HG03159 (cell line): ENCODE results near the gene AHRR.

Source experiments
- ATAC-seq: cut with Tn5 transposase; IDR thresholded peaks from one replicate; pipeline ENCODE4 v1.9.1; 2021; ENCODE audit warnings: mild to moderate bottlenecking, moderate library complexity; ENCODE audit not compliant: unreplicated experiment

Gene AHRR

DNA sequence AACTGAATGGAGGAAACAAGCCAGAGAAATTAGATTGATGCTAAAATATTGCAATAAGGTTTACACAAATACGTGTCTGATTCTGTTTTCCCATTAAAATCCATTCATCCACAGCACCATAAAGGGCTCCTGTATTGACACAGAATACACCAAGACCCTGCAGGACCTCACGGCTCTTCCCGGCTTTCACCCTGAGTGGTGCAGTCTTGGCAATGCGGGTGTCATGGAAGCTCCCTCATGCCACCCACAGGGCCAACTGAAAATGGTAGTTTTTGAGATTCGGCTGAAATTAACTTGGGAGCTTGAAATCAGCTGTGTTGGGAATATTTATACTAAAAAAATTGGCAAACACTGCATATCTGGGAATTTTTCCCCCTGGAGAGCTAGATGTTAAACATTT, 104.2 kb downstream of the AHRR start:
- ATAC-seq = no peak

DNA sequence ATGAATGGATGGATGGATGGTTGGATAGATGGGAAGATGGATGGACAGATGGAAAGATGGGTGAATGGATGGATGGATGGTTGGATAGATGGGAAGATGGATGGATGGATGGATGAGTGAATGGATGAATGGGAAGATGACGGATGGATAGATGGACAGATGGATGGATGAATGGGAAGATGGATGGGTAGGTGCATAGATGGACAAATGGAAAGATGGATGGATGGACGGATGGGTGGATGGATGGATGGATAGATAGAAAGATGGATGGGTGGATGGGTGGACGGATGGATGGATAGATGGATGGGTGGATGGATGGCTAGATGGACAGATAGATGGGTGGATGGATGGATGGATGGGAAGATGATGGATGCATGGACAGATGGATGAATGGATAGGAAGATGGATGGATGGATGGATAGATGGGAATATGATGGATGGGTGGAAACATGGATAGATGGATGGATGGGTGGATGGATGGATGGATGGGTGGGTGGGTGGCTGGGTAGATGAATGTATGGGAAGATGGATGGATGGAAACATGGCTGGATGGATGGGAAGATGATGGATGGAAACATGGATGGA, 105.0 kb downstream of the AHRR start:
- ATAC-seq = no peak

DNA sequence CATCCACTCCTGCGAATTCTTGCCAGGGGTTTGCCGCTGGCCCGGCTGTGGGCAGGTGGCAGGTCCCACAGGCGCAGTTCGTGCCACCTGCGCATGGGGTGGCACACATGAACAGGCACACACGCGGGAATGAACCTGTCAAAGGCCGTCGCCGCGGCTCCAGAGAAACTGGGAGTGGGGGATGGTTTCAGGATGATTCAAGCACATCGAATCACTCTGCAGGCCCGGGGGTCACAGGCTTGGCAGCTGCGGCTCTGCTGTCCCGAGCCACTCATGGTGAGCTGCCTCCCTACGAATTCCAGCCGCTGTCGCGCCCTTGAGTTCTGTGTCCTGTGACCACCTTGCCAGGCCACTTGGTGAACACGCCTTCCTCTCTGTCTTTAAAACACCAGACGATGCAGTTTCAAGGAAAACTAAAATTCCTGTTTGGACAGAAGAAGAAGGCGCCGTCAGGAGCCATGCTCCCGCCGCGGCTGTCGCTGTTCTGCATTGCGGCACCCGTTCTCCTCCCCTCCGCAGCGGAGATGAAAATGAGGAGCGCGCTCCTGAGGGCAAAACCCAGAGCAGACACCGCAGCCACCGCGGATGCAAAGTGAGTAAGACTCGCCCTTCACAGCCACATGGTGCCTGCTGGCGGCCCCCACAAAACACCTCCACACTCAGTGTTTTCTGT, 106.0 kb downstream of the AHRR start:
- ATAC-seq = no peak

DNA sequence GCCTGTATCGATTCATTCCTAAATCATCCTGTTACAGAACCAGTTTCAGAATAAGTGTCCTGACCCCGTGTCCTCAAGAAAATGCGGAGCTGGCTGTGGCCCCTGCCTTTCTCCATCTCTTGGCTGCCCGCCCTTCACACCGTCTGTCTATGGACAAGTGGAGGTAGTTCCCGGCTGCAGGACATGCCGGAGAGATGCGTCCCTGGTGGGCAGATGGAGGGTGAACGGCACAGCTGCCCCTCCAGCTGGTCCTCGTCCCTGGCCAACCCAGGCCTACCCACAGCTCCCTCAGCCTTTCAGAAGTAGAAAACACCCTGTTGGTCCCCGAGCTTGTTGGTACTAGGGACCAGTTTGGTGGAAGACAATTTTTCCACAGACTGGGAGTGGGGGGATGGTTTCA, 106.7 kb downstream of the AHRR start:
- ATAC-seq = no peak

DNA sequence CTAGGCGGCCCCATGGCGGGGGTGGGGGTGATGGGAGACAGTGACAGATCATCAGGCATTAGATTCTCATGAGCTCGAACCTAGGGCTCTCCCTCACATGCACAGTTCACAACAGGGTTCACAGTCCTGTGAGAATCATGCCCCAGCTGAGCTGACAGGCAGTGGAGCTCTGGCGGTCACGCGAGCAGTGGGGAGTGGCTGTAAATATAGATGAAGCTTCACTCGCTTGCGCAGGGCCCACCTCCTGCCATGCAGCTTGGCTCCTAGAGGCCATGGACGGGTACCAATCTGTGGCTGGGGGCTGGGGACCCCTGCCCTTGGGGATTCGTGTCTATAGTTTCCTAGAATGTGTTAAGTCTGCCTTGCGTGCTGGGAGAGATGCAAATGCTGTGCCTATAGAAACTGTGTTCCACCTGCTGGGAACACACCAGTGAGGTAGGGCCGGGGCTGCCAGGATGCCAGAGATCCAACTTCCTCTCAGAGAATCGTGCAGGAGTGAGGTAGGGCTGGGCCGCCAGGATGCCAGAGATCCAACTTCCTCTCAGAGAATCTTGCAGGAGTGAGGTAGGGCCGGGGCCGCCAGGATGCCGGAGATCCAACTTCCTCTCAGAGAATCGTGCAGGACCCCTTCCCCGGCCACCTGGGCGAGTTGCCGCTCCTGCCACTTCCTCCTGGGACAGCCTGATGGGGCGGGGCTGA, 107.4 kb downstream of the AHRR start:
- ATAC-seq = no peak

DNA sequence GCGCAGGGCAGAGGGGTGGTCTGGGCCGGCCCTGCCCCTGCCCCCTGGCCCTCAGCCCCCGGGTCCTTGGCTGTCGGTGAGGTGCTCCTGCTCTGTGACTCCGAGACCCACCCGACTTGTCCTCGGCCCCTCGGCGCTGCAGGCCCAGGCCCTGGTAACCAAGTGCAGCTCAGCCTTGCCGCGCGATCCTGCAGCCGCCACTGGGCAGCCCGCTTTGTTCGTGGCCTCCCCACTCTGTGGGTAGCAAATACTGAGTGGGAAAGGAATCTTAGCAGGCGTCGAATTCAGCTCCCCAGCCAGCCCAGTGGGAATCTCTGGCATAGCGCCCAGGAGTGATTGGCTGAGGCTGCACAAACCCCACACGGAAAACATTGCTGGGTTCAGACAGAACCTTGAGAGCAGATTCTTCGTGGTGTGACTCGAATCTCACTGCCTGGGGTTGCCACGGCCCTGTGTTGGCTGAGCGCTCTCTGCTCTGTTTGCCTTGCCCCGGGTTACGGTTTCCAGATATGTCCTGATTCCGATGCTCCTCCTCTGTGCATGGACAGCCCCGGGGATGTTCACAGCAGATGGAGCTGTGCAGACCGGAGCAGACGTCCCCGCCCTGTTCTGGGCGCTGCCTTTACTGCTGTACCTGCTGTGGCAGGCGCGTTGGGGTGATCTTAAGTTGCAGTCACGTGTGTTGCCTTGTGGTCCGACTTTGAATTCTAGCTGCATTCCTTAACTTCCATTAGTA, 108.1 kb downstream of the AHRR start:
- ATAC-seq = no peak

DNA sequence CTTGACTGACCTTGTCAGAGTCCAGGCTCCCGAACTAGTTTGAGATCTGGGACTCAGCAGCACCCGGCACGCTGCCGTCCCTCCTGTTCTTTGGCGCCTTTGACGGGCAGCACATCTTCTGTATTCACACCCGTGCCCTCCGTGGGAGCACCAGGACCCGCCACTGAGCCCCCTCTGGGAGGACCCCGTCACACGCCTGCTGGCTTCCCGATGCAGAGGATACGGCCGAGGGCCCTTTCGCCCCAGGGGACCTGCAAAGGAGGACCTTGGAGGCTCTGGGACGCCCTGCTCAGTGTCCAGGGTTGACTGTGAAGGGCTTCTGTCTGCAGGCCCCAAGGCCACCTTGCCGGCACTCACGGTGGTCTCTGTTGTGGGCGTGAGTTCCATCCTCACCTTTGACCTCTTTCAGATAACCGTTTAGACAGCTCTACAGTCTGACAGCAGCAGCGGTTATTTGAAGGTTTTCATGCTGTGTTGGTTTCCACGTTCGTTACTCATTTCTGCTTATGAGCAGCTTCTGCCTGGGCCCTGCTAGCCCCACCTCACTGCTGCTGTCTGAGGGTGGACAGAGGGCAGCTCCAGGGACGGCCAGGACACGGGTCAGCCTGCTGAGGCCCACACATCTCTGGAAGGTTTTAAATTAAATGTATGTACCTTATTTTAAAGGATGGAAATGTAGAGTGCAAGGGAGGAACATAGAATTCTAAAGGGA, 108.9 kb downstream of the AHRR start:
- ATAC-seq = no peak

DNA sequence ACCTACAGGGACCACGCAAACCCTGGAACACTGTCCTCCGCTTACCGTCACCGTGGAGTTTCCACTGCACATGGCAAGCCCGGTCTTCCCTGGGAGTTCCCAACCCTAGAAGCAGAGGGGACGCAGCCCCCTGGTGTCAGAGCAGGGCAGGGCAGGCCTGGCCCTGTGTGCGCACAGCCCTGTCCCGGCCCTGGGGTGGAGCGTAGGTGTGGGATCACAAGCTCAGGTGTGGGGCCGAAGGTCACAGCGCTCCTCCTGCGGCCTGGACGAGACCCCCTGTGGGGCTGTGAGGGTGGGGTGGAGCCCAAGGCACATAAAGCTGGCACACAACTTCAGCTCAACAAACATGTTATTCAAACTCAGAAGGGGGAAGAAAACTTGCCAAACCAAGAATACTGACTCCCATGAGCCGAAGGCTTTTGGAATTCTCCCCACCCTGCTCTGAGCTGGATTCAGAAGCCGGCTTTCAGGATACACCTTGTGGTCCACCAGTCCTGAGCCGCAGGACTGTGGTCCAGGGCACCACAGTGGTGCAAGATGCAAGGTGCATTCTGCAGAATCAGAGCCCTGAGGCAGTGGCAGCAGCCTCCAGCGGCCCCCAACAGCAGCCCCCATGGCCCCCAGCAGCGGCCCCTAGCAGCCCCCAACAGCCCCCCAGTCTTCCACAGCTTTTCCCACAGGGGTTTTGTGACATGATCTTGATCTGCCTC, 109.6 kb downstream of the AHRR start:
- ATAC-seq = peak; percentile 71

DNA sequence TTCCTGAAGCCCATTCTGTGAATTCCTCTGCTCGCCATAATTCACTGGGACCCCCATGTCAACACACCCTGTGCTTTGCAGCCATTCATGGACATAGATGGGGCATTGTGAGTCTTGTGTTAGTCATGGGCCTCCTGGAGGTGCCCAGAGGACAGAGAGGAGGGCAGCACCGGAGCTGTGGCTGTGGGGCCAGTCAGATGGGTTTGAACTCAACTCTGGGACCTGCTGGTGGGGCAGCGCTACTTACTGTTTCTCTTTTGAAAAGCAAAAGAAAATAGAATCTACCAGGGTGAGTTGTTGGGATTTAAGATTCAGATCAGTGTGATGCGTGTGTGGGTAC, 110.2 kb downstream of the AHRR start:
- ATAC-seq = no peak

DNA sequence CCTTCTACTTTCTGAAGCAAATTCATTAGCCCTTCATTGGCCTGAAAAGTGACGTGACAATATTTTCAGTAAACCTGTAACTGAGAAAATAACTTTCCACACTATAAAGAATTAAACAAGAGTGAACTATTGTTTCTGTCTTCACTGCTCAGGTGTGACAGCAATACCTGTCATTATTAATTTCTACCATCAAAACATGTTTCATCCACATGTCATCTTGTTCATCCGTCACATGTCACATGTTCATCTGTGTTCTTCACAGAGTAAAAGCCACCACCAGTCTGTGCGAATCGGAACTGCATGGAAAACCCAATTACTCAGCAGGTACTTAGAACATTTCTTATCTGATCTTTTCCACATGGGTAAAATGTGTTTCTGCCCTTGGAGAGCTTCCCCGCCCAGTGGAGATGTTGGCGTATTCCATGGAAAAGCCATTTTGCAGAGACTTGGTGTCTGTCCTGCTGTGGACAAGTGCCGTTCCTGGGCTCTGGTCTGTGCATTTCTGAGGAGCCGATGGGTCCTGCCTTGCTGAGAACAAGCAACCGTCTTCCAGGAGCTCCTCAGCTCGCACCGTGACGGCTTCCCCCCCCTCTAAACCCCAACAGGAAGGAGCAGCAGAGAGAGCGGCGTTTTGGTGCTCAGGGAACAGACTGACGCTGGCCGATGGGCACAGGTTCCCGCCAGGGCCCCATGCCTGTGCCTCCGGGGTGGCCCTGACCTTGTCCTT, 110.8 kb downstream of the AHRR start:
- no peak for ATAC-seq

DNA sequence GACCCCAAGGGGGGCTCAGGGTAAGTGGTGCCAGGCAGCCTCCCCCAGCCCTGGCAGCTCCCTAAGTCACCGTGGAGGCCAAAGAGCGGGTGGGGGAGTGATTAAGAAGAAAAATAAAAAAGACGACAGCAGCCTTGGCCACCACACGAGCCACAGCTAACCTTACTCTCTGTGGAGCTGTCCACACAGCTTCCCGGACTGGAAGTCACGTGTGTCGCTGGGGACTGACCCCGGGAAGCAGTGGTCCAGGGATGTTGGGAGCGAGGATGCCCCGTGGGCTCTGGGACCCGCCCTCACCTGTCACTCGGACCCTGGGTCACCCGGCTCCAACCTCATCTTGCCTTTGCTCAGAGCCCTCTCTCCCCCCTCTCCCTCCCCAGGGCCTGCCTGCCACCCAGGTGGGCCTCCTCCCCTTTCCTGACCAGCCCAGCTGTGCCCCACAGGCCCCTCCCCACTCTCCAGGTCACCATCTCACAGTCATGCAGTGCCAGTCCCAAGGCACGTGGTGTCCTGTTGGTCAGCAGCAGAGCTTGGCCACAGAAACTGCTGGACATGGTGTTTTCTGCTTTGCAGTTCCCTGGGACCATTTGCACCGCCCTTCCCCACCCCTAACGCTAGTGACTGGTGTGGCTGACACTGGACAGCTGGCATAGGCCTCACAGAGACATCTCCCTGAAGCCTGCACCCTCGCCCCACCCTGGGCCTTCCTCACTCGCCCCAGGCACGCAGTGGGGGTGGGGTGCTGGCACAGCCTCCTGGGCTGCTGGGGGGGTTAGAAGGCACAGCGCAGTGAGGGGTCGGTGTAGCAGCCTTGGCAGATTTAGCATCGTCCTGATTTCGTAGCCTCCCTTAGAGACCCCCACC, 111.6 kb downstream of the AHRR start:
- no peak for ATAC-seq

DNA sequence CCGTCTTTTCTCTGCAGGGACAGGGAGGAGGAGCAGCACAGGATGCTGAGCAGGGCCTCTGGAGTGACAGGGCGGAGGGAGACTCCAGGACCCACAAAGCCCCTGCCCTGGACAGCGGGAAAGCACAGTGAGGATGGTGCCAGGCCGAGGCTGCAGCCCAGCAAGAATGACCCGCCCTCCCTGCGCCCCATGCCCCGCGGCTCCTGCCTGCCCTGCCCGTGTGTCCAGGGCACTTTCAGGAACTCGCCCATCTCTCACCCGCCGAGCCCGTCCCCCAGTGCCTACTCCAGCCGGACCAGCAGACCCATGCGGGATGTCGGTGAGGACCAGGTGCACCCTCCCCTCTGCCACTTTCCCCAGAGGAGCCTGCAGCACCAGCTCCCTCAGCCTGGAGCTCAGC, 112.3 kb downstream of the AHRR start:
- ATAC-seq = no peak

DNA sequence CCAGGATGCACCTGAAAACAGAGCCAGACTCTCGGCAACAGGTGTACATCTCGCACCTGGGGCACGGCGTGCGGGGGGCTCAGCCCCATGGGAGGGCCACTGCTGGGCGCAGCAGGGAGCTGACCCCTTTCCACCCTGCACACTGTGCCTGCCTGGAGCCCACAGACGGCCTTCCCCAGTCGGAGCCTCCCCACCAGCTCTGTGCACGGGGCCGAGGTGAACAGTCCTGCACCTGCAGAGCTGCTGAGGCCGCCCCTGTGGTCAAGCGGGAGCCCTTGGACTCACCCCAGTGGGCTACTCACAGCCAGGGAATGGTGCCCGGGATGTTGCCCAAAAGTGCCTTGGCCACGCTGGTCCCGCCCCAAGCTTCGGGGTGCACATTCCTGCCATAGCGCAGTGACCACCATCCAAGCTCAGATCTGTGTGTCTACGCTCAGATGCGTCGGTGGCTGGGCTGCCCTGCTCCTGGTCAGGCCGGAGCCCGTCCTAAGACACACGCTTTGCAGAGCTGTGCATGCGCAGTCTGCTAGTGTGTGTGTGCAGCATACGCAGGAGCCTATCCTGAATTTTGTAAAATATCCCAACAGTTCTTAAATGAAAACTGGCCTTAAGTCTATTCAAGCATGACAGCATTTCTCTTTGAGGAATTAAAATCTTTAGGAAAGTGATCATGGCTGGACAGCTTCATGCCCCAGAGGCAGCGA, 113.1 kb downstream of the AHRR start:
- no peak for ATAC-seq

DNA sequence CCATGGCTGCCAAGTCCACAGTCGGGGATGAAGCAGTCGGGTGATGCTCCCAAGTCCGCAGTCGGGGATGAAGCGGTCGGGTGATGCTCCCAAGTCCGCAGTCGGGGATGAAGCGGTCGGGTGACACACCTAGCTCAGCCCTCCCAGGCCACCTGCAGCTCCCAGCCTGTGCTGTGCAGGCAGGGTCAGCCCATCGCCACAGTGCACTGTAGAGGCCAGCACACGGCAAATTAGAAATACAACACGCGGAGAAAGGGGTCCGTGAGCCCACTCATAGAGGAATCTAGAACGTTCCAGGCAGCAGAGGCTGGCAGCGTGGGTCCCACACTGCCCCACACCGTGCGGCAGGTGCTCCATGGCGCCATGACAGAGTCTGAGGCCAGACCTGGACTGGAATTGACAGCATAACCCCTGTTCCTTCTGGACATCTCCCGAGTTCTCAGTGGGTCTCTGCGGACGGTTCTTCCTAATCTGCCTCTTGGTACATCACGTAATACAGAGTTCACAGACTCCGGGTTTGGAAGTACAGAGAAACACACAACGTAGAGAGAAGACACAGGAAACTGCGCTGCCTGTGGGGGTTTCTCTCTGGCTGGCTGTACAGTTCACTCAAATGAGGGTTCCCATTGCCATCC, 113.8 kb downstream of the AHRR start:
- no peak for ATAC-seq

DNA sequence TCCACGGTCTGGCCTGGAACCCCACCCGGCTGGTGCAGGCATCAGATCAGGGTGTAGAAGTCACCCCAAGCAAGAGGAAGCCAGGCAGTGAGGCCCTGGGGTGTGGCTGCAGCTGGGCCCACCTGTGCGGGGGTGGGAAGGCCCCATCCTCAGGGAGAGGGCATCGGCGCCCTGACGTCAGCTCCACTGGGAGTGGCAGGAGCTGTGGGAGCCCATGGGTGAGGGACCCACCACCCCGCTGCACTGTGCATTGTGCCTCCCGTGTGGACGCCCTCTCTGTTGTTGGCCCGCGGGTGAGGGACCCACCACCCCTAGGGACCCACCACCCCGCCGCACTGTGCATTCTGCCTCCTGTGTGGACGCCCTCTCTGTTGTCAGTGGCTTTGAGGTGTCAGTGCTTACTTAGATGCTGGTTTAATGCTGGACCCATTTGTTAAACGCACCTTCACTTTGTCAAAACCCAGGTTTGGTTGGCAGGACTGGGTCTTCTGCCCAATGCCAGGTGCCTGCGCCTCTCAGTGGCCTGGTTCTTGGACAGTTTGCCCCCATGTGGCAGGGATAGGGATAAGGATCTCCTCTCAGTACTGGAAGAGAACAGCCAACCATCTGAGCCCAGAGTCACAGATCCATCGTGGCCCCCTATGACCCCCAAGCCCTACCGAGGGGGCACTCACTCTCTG, 114.6 kb downstream of the AHRR start:
- ATAC-seq = no peak

DNA sequence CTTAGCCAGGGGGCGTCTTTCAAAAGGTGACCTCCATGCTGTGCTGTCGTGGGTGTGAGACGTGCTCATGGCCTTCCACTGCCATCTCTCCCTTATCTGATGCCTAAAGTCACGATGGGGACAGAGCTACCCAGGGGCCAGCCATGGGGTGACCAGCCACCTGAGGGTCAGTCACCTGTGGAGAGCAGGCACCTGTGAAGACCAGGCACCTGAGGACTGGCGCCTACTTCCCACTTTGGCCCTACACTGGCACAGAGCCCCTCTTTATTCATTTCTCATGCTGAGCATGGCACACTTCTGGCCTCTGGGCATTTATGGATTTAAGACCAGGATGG, 115.1 kb downstream of the AHRR start:
- ATAC-seq = no peak

DNA sequence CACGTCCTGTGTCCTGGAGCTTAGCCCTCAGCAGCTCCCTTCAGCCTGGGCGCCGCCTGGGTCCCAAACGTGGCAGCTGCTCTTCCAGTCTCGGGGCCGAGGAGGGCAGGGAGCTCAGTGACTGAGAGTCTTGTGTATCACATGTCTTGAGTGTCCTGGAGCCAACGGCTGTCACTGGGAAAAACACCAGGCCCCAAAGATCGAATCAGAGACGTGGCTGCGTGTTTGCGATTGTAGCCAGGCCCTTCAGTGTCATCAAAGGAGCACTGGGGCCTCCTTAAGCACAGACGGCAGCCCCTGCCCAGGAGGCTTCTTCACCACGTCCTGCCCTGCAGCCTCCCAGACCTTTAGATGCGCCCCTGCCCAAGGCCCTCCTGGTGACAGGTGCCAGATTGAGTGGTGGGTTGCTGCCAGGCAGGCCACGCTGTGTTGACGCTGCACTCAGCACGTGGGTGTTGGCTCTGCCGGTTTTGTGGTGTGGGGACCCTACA, 115.8 kb downstream of the AHRR start:
- ATAC-seq = no peak
